HepG2 (cell line): Measurements from ENCODE around the gene MEIS1. TPM values are rescaled to one million over a fixed set of nuclear protein-coding genes. Genes with fewer than 3 reads are reported as not detected.
A peak's percentile ranks its signal among the peaks of the same experiment; 100 is the strongest.

Experiments used
- ARID4A ChIP-seq: sonication (generic); formaldehyde crosslinking; IDR thresholded peaks from 2 replicates; pipeline ENCODE4 v1.5.0; 2020; ENCODE audit warnings: mild to moderate bottlenecking, missing genetic modification reagents, borderline replicate concordance
- FOXO1 ChIP-seq: sonication (generic); formaldehyde crosslinking; IDR thresholded peaks from 2 replicates; pipeline ENCODE4 v1.4.0; 2020; ENCODE audit warnings: missing genetic modification reagents
- KDM2A ChIP-seq: sonication (generic); formaldehyde crosslinking; IDR thresholded peaks from 2 replicates; pipeline ENCODE4 v1.4.0; 2020; ENCODE audit warnings: low read depth, missing genetic modification reagents, borderline replicate concordance
- NCOA1 ChIP-seq: sonication (generic); formaldehyde crosslinking; IDR thresholded peaks from 2 replicates; pipeline ENCODE4 v1.9.0; 2021; ENCODE audit warnings: missing genetic modification reagents
- NFIB ChIP-seq: sonication (generic); formaldehyde crosslinking; IDR thresholded peaks from 2 replicates; pipeline ENCODE4 v1.9.0; 2021; ENCODE audit warnings: missing genetic modification reagents, mild to moderate bottlenecking, borderline replicate concordance
- RARA ChIP-seq: IDR thresholded peaks from 2 replicates; pipeline ENCODE4 v1.6.1; 2016; ENCODE audit warnings: missing genetic modification reagents, missing compliant biosample characterization
- TFDP2 ChIP-seq: sonication (generic); formaldehyde crosslinking; IDR thresholded peaks from 2 replicates; pipeline ENCODE4 v1.4.0; 2020; ENCODE audit warnings: missing genetic modification reagents
- ZBTB20 ChIP-seq: sonication (generic); formaldehyde crosslinking; IDR thresholded peaks from 2 replicates; pipeline ENCODE4 v1.8.1; 2023; ENCODE audit warnings: missing genetic modification reagents, low read depth, mild to moderate bottlenecking, borderline replicate concordance
- ZNF143 ChIP-seq: sonication (generic); formaldehyde crosslinking; IDR thresholded peaks from 2 replicates; pipeline ENCODE4 v1.4.0; 2020; ENCODE audit warnings: missing genetic modification reagents
- ZNF33B ChIP-seq: sonication (generic); formaldehyde crosslinking; IDR thresholded peaks from 2 replicates; pipeline ENCODE4 v1.5.1; 2020; ENCODE audit warnings: mild to moderate bottlenecking, missing genetic modification reagents
- ZNF598 ChIP-seq: sonication (generic); formaldehyde crosslinking; IDR thresholded peaks from 2 replicates; pipeline ENCODE4 v1.5.1; 2020; ENCODE audit warnings: mild to moderate bottlenecking, missing genetic modification reagents, borderline replicate concordance
- ZNF614 ChIP-seq: IDR thresholded peaks from 2 replicates; pipeline ENCODE4 v1.6.1; 2018; ENCODE audit warnings: missing biosample characterization, missing genetic modification reagents, inconsistent platforms, borderline replicate concordance
- ZNF646 ChIP-seq: sonication (generic); formaldehyde crosslinking; IDR thresholded peaks from 2 replicates; pipeline ENCODE4 v1.9.0; 2021; ENCODE audit warnings: mild to moderate bottlenecking, missing genetic modification reagents
- ZNF747 ChIP-seq: sonication (generic); formaldehyde crosslinking; IDR thresholded peaks from 2 replicates; pipeline ENCODE4 v1.8.1; 2023; ENCODE audit warnings: missing genetic modification reagents, mild to moderate bottlenecking, borderline replicate concordance
- ZNF772 ChIP-seq: sonication (generic); formaldehyde crosslinking; IDR thresholded peaks from 2 replicates; pipeline ENCODE4 v1.5.0; 2020; ENCODE audit warnings: mild to moderate bottlenecking, missing genetic modification reagents
- polyA plus RNA-seq, 8 experiments: library from polyadenylated mRNA; depleted of rRNA in 3 of 8; stranded (reverse) in 7 of 8; unstranded in 1 of 8; fragments of >200 nt; fragmentation: Illumina TruSeq in 4 of 8; extraction: Trizol in 4 of 8; gene quantifications; 2 replicates each; pipeline versions ENCODE4 v1.2.1 to v1.2.3, GENCODE V29; 2011 to 2016; ENCODE audit warnings: low read depth in 4 of 8, missing spikeins in 1 of 8, mixed read lengths in 1 of 8; ENCODE audit not compliant: insufficient read depth in 1 of 8
- total RNA-seq, 5 experiments: library from RNA; depleted of rRNA; stranded (reverse); fragments of >200 nt; fragmentation: Illumina TruSeq; extraction: Trizol; gene quantifications; 2 replicates each; pipeline ENCODE4 v1.2.3, GENCODE V29; 2016; ENCODE audit warnings: low read depth in 1 of 5

The MEIS1 gene
- total and polyA plus RNA-seq, 2 of the 13 experiments (the other 11 are each of a cell fraction or from before 2014, with no cell fraction given) = 3.8 to 6.0 TPM

GRCh38 chr2:66432801-66433694 lies 1.9 kb upstream of the MEIS1 start (continued):
- TF ChIP-seq ZNF646 (CRISPR knock-in tag) (peak; percentile 66; the same call in 1 of the 2 replicates), TFDP2 (CRISPR knock-in tag) (peak; percentile 73), ZNF33B (CRISPR knock-in tag) (peak; percentile 89; the same call in 1 of the 2 replicates), ZBTB20 (CRISPR knock-in tag) (peak; percentile 59; the same call in 1 of the 2 replicates), NCOA1 (CRISPR knock-in tag) (0 out of 2 replicates have a peak, but pooled peaks have one; percentile 43), ZNF772 (peak; percentile 69; the same call in 1 of the 2 replicates), KDM2A (peak; percentile 78; the same call in 1 of the 2 replicates), ZNF747 (peak; percentile 35; the same call in 1 of the 2 replicates), ZNF598 (CRISPR knock-in tag) (peak; percentile 44; the same call in 1 of the 2 replicates), ARID4A (CRISPR knock-in tag) (peak; percentile 66; the same call in 1 of the 2 replicates), NFIB (CRISPR knock-in tag) (no peak), FOXO1 (CRISPR knock-in tag) (0 out of 2 replicates have a peak, but pooled peaks have one; percentile 19), ZNF614 (CRISPR knock-in tag) (0 out of 2 replicates have a peak, but pooled peaks have one; percentile 45), RARA (CRISPR knock-in tag) (no peak), ZNF143 (CRISPR knock-in tag) (peak; percentile 37; the same call in 1 of the 2 replicates)
